ENCODE results near the gene ARL14.

The ARL14 gene

DNA sequence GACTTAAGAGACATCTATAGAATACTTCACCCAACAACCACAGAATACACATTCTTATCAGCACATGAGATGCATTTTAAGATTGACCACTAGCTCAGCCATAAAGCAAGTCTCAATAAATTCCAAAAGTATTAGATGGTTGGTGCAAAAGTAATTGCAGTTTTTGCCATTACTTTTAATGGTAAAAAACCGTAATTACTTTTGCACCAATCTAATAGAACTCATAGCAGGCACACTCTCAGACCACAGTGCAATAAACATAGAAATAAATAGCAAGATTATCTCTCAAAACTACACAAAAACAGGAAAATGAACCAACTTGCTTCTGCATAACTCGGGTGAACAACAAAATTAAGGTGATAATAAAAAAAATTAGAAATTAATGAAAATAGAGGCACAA, 45.4 kb downstream of the ARL14 start:
- no peak for DNase-seq (ENCODE audit: low read depth in 2 of 2)

DNA sequence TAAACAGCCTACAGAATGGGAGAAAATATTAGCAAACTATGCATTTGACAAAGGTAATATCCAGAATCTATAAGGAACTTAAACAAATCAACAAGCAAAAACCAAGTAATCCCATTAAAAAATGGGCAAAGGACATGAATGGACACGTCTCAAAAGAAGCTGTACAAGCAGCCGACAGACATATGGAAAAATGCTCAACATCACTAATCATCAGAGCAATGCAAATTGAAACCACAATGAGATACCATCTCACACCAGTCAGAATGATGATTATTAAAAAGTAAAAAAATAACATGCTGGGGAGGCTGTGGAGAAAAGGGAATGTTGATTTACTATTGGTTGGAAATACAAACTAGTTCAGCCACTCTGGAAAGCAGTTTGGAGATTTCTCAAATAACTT, 48.4 kb downstream of the ARL14 start:
- no peak for DNase-seq (ENCODE audit: low read depth in 2 of 2)
